Liver (tissue), 9 donors: ENCODE data around the gene GREB1L. TPM values are rescaled to one million over a fixed set of nuclear protein-coding genes. Genes with fewer than 3 reads are reported as not detected.

ENCODE experiments used
- DNase-seq: peaks from one replicate; pipeline ENCODE4 v3.0.0-alpha.2; 2017; ENCODE audit warnings: low spot score
- H3K27ac ChIP-seq, 2 donors: one replicate each; pipeline ENCODE4 v1.7.0; 2013; ENCODE audit warnings: inconsistent platforms in 2 of 2, low read length in 2 of 2, control low read depth in 1 of 2, low read depth in 1 of 2, mild to moderate bottlenecking in 1 of 2
- H3K27me3 ChIP-seq, 4 donors: one replicate each; pipeline versions ENCODE4 v1.6.1 to v1.7.0; 2013; ENCODE audit warnings: low read length in 3 of 4, inconsistent platforms in 1 of 4, mild to moderate bottlenecking in 1 of 4, moderate library complexity in 1 of 4; ENCODE audit not compliant: control insufficient read depth in 4 of 4, insufficient read depth in 4 of 4
- H3K36me3 ChIP-seq, 4 donors: one replicate each; pipeline versions ENCODE4 v1.6.1 to v1.7.0; 2013; ENCODE audit warnings: low read length in 3 of 4, mild to moderate bottlenecking in 3 of 4, low read depth in 1 of 4, moderate library complexity in 1 of 4; ENCODE audit not compliant: control insufficient read depth in 4 of 4, insufficient read depth in 3 of 4
- H3K4me1 ChIP-seq, 4 donors: one replicate each; pipeline versions ENCODE4 v1.6.1 to v1.7.0; 2013; ENCODE audit warnings: low read length in 3 of 4, mild to moderate bottlenecking in 3 of 4, moderate library complexity in 1 of 4; ENCODE audit not compliant: control insufficient read depth in 4 of 4, insufficient read depth in 4 of 4
- H3K4me3 ChIP-seq, 3 donors: one replicate each; pipeline versions ENCODE4 v1.6.1 to v1.7.0; 2013; ENCODE audit warnings: low read length in 3 of 3, control low read depth in 1 of 3, low read depth in 1 of 3, mild to moderate bottlenecking in 1 of 3
- H3K9ac ChIP-seq, 2 donors: one replicate each; pipeline ENCODE4 v1.7.0; 2013; ENCODE audit warnings: low read length in 2 of 2, mild to moderate bottlenecking in 2 of 2, moderate library complexity in 2 of 2, control low read depth in 1 of 2, low read depth in 1 of 2
- H3K9me3 ChIP-seq, 4 donors: one replicate each; pipeline versions ENCODE4 v1.6.1 to v1.7.0; 2013; ENCODE audit warnings: low read length in 3 of 4; ENCODE audit not compliant: control insufficient read depth in 4 of 4
- ATF3 ChIP-seq: IDR thresholded peaks from 2 replicates; pipeline ENCODE4 v1.6.1; 2016; ENCODE audit warnings: antibody characterized with exemption
- FOXA1 ChIP-seq: IDR thresholded peaks from 2 replicates; pipeline ENCODE4 v1.6.1; 2016; ENCODE audit warnings: antibody characterized with exemption
- FOXA2 ChIP-seq: IDR thresholded peaks from 2 replicates; pipeline ENCODE4 v1.6.1; 2016; ENCODE audit warnings: antibody characterized with exemption
- GABPA ChIP-seq, 2 donors: IDR thresholded peaks in 1 of 2; conservative IDR thresholded peaks in 1 of 2; 2 replicates each; pipeline ENCODE4 v1.6.1; 2016; ENCODE audit warnings: antibody characterized with exemption in 2 of 2, mild to moderate bottlenecking in 1 of 2, moderate library complexity in 1 of 2
- HNF4A ChIP-seq, 2 donors: conservative IDR thresholded peaks; 2 replicates each; pipeline ENCODE4 v1.6.1; 2016; ENCODE audit warnings: antibody characterized with exemption in 2 of 2, mild to moderate bottlenecking in 2 of 2
- HNF4G ChIP-seq: IDR thresholded peaks from 2 replicates; pipeline ENCODE4 v1.6.1; 2016; ENCODE audit warnings: antibody characterized with exemption
- JUND ChIP-seq, 2 donors: IDR thresholded peaks; 2 replicates each; pipeline ENCODE4 v1.6.1; 2016; ENCODE audit warnings: antibody characterized with exemption in 2 of 2
- MAX ChIP-seq: IDR thresholded peaks from 2 replicates; pipeline ENCODE4 v1.6.1; 2016; ENCODE audit warnings: antibody characterized with exemption
- NR2F2 ChIP-seq: IDR thresholded peaks from 2 replicates; pipeline ENCODE4 v1.6.1; 2016; ENCODE audit warnings: antibody characterized with exemption
- REST ChIP-seq: IDR thresholded peaks from 2 replicates; pipeline ENCODE4 v1.6.1; 2016; ENCODE audit warnings: antibody characterized with exemption, mild to moderate bottlenecking
- RXRA ChIP-seq, 2 donors: IDR thresholded peaks; 2 replicates each; pipeline ENCODE4 v1.6.1; 2017 to 2018; ENCODE audit warnings: antibody characterized with exemption in 2 of 2, mild to moderate bottlenecking in 1 of 2
- TAF1 ChIP-seq: conservative IDR thresholded peaks from 2 replicates; pipeline ENCODE4 v1.6.1; 2016; ENCODE audit warnings: antibody characterized with exemption, mild to moderate bottlenecking
- YY1 ChIP-seq: IDR thresholded peaks from 2 replicates; pipeline ENCODE4 v1.6.1; 2016; ENCODE audit warnings: antibody characterized with exemption, mild to moderate bottlenecking
- ZBTB33 ChIP-seq: IDR thresholded peaks from 2 replicates; pipeline ENCODE4 v1.6.1; 2016; ENCODE audit warnings: antibody characterized with exemption
- WGBS: extraction: QIAGEN DNeasy Blood & Tissue Kit; methylation state at CpG from one replicate; pipeline ENCODE4 v1.1.7; 2013; 5-methylcytosine and 5-hydroxymethylcytosine counted together
- polyA plus RNA-seq, 2 donors: library from polyadenylated mRNA; stranded (reverse) in 1 of 2; unstranded in 1 of 2; fragments of 200-250 nt in 1 of 2; fragments of >200 nt in 1 of 2; fragmentation: Nextera tagmentation in 1 of 2; extraction: Ambion mirVana in 1 of 2; gene quantifications; one replicate each; pipeline versions ENCODE4 v1.2.1 to v1.2.3, GENCODE V29; 2013 to 2015
- total RNA-seq, 2 donors: library from RNA; depleted of rRNA; stranded (reverse); fragments of >200 nt; gene quantifications; one replicate each; pipeline ENCODE4 v1.2.3, GENCODE V29; 2014
- donor health status: healthy.
- donor health status: healthy.
- donor health status: healthy.
- donor health status: healthy.
- donor health status: healthy.

GREB1L gene
- total and polyA plus RNA-seq, 4 donors, result 1.2 to 13.1 (median 3.0) TPM

- H3K36me3 ChIP-seq, result no peaks in the 10 kb centered on the region
Observed at GRCh38 chr18:21458788-21459187, 216.8 kb downstream of the GREB1L start.

More at GRCh38 chr18:21458788-21459187, 216.8 kb downstream of the GREB1L start:
- no peak for TF ChIP-seq TAF1
- no peak for TF ChIP-seq HNF4A (conservative IDR thresholded peaks at IDR 0.05)
- no peak for TF ChIP-seq ZBTB33
- no peak for TF ChIP-seq REST
- no peak for TF ChIP-seq MAX
- TF ChIP-seq HNF4G, result no peak
- no peak for TF ChIP-seq RXRA (IDR thresholded peaks at IDR 0.05)
- TF ChIP-seq YY1, result no peak
- TF ChIP-seq GABPA (IDR thresholded peaks at IDR 0.05 in 1 of 2, conservative IDR thresholded peaks at IDR 0.05 in 1 of 2), result no peak
- no peak for TF ChIP-seq FOXA2
- no peak for TF ChIP-seq NR2F2
- no peak for TF ChIP-seq FOXA1
- TF ChIP-seq JUND (IDR thresholded peaks at IDR 0.05), result no peak
- TF ChIP-seq ATF3, result no peak
- Histone ChIP-seq H3K27me3 (no peaks in the 10 kb centered on the region), H3K9ac (no peak overlapping the region), H3K4me3 (no peak overlapping the region), H3K27ac (no peak overlapping the region), H3K9me3 (no peaks in the 10 kb centered on the region), H3K4me1 (peaks cover 2 to 16% (median 15%) of the 10 kb centered on the region in 4 donors)
- no peak for DNase-seq
- WGBS, result 88% methylated on average over 6 of the region's 6 CpGs
